KBM-7 (cell line): ENCODE data around the gene CCDC174.
"Not testable (repeated sequence)": the region's sequence is repeated elsewhere in the genome, so short reads cannot be mapped to it uniquely, and the experiment has no call there.

Experiments
- DNase-seq: peaks from one replicate; pipeline ENCODE4 v3.0.0-alpha.2; 2015
- in situ Hi-C: fragments of 300-500 bp; cut with MboI; formaldehyde crosslinking; loops from 2 replicates; pipeline ENCODE4 v1.14.3; 2020; ENCODE audit warnings: low sequenced_read_pairs, low pct_unique_long_range_greater_than_20kb, mixed read lengths

CCDC174 gene

DNA sequence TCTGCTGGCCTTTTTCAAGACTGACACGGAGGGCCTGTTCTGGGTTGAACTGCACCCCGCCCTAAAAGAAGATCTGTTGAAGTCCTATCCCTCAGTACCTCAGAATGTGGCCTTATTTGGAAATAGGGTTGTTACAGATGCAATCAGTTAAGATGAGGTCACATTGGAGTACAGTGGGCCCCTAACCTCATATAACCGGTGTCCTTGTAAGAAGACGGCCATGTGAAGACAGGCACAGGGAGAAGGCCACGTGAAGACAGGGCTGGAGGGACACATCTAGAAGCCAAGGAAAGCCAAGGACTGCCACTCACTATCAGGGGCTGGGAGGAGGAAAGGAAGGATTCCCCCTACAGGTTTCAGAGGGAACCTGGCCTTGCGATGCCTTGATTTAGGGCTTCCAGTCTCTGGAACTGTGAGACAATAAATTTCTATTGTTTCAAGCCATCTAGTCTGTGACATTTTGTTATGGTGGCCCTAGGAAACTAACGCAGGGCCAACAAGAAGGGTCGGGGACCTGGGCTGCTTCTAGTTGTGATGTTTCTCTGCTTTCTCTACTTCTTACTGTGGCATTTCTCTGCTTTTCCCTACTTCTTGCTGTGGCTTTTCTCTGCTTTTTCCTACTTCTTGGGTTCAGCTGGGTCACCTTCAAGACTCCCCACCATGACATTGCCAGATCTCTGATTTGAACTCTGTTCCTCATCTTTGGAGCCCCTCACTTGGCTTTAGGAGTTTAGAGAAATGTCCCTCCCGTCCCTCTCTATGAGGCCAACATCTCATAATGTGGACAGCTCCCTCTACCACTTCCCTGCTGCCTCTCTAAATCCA, 4.8 kb upstream of the CCDC174 start:
- DNase-seq = no peak
- in situ Hi-C loops = no loop called here

DNA sequence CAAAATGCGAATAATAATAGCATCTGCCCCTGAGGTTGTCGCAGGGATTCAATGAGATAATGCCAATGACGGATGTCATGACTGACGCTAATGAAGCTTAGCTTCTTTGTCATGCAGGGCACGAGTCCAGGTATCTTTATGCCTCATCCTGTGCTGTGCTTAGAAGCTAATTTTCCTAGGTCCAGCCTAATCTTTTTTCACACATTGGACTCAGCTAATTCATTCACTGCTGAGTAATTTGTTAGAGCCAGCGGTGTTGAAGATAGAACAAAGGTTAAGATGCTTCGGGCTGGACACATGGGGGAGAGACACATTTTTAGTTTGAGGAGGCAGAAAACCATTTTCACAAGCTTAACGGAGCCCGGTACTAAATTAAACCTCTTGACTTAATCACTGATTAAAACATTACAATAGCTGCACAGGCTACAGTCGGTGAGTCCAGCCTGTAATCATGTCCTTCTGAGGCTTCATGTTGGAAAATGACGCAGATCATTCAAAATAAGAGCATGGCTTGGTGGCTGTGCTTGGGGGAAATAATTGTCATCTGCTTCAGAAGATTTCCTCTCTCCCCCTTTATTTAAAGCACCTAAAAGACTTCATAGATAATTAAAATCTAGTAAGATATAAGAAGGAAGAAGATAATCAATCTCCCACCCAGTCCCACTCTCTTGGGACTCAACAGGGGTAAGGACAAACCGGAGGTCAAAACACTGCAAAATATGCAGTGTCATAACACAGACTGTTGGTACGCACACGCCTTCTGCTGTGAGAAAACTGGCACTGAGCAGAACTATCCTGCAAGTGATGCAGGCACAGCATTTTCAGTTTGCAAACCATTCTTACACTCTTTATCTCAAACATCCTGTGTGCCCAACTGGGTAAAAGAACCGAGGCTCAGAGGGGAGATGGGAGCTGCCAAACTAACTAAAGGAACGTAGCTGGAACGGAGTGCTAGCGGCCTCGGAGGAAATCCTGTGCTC, 3.3 kb upstream of the CCDC174 start:
- in situ Hi-C loops = no loop called here
- DNase-seq = peak; percentile 19

DNA sequence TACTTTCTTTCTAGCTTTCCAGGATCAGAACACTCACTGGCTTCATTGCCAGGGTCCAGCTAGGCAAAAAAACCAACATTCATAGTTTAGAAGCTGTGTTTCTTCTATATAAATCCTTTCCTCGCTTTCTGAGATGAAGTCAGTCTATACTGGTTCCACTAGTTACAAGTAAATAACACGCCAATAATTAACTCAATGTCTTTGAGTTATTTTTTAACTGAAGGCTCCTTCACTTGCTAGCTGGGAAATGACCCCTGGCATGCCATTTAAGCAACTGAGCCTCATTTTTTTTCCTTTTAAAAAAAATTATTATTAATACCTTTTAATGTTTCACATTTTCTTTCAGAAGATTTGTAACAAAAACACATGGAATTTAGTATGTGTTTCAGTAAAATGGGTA, 2.1 kb upstream of the CCDC174 start:
- no peak for DNase-seq
- in situ Hi-C loops = no loop called here

DNA sequence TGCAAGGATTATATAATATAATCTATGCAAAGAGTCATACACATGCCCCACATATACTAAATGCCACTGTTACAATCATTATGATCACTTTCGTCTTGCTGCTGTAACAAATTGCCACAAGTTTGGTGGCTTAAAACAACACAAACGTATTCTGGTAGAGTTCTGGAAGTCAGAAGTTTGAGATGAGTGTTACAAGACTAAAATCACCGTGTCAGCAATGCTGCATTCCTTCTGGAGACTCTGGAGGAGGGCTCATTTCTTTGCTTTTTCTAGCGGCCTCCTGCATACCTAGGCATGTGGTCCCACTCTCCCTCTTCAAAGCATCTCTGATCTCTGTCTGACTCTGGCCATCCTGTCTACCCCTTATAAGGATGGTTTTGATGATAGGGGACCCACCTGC, 1.4 kb upstream of the CCDC174 start:
- no peak for DNase-seq
- in situ Hi-C loops = no loop called here

DNA sequence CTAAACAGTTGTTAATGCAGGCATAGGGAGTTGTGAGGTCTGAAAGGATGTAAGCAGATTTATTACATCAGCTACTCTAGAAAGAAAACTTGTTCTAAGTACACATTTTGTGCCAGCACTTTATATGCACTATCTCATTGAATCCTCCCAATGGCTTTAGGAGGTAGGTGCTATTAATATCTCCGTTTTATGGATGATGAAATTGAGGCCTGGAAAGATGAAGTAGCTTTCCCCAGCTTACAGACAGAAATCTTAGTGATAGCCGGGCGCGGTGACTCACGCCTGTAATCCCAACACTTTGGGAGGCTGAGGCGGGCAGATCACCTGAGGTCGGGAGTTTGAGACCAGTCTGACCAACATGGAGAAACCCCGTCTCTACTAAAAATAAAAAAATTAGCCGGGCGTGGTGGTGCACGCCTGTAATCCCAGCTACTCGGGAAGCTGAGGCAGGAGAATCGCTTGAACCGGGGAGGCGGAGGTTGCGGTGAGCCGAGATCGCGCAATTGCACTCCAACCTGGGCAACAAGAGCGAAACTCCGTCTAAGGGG, 872 bp downstream of the CCDC174 start:
- in situ Hi-C loops, DNase-seq: not testable (repeated sequence)

DNA sequence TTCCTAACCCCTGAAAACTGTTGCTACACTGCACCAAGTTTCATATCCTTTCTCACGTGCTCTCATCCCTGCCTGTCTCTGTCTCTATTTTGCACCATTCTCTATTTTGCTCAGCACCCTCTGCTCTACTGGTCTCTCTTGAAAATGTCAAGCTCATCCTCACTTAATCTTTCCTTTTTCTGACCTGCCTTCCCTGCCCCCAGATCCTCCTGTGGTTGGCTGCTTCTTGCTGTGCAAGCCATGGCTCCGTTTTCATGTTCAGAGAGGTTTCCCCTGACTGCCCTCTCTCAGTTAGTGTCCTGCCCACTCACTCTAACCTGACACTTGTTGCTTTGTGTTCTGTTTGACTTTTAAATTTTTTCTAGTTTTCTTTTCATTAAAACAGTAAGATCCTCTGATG, 6.0 kb downstream of the CCDC174 start:
- in situ Hi-C loops = no loop called here
- DNase-seq = no peak

DNA sequence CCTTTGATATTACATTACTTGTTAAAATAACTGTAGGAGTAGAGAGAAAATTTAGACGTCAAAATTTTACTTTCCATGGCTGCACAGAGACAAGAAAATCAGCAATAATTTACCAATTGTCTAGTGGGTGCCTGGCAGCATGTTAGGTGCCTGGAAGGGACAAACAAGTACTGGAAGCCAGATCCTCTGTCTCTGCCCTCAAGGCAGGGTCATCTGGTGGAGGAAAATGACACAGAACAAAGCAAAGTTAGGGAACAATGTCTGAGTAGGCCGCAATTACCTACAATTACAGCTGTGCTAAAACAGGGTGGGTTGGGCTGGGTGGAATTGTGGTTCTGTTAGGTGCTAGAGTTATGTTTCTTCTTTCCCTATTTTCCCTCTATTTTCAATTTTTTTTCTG, 7.4 kb downstream of the CCDC174 start:
- DNase-seq = no peak
- in situ Hi-C loops = no loop called here

DNA sequence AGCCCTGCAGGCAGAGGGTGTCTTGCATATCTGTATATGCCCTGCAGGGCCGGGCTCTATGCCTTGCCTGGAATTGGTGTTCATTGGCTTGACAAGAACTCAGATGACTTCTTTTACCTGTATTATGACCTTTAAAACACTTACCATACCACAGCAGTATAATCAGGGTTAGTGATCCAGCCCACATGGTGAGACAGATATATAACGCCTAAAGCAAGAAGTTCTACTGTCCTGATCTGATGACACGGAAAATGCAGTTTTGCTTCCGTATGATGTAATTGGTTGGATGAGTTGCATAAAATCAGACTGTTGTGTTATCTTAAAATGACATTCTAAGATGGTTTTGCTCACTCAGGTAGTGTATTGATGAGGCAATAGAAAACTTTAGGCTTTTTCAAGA, 9.4 kb downstream of the CCDC174 start:
- DNase-seq = no peak
- in situ Hi-C loops = loop anchor here (10.0 kb wide), 1 partner anchor 264 kb away; no protein-coding TSS in a partner anchor

DNA sequence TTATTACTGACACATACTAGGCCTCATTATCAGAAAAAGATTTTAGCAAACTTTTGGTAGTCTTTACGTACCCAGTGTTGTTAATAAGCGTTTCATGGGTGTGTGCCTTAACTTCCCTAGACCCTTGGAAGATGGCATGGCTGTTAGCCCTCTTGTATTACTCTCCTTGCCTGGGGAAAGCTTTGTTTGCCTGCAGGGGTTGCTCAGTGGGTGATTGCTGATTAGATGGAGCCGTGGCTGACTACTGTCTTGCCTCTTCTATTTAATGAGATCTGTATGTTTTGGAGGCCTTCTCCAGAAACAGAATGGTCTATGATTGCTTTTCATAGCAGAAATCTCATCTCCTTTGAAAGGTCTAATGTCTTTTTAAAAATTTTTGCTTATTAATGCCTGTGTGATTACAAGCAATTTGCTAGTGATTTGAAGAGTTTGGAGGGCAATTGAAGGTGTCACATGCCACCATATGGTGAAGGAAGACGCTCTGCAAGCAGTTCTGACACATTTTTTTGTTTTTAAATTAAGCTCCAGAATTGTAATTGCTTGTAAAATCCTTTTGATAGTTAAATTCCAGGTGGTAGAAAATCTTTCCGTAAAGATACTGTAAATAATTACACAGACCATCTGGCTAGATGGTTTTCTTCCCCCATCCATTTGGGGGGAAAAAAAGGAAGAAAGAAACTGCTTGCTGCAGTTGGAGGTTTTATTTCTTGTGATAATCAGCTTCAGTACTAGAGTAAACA, 12.0 kb downstream of the CCDC174 start:
- no peak for DNase-seq
- in situ Hi-C loops = loop anchor here (10.0 kb wide), 1 partner anchor 261 kb away; no protein-coding TSS in a partner anchor

DNA sequence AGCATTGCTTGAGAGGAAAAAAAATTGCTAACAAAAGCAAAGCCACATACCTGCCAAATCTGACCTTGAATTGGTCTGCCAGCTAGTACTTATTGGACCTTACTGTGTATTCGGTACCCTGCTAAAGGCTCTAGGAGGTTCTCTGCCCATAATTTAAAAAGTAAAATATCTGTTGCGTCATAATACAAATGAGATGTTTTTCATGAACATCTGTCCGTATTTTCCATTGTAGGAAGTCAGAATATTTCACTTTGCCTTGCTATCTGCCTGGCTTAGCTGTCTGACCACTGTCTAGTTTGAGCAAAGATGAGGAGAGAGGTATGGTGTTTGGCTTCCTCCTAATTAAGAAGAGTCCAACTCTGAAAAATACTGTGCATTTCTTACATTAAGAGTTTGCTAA, 12.6 kb downstream of the CCDC174 start:
- in situ Hi-C loops = loop anchor here (10.0 kb wide), 1 partner anchor 261 kb away; no protein-coding TSS in a partner anchor
- DNase-seq = no peak

DNA sequence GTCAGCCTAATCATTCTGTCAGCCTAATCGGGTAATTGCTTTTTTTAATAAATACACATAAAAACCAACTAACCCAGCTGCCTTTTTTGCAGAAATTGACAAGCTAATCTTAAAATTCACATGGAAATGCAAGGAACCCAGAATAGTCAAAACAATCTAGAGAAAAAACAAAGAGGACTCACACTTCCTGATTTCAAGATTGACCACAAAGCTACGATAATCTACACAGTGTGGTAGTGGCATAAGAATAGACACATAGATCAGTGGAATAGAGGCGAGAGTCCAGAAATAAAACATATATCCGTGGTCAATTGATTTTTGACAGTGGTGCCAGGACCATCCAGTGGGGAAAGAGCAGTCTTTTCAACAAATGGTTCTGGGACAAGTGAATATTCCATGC, 21.0 kb downstream of the CCDC174 start:
- in situ Hi-C loops = no loop called here
- no peak for DNase-seq

DNA sequence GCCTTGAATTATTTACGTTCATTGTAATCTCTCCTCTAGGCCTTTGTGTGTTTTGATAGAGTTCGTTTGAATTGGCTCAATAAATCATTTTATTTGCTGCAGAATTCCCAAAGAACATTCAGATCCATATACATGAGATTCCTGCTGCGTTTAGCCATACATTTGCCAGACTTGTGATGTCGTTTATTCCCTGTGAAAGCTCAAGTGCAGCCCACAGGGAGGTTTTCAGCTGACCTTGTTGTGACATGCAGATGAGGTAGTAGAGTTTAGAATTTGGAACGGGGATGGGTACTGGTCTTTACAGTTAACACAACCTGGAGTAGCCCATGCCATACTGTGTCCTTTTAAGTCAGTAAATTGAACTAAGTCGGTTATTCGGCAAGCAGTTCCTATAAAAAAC, 23.3 kb downstream of the CCDC174 start, which contains the start of gene C3orf20:
TSS of gene C3orf20 (plus strand) at position 301 of the 400 bp plus-strand sequence. CDS start 7,573 bp downstream, outside the sequence.
- DNase-seq = no peak
- in situ Hi-C loops = no loop called here

DNA sequence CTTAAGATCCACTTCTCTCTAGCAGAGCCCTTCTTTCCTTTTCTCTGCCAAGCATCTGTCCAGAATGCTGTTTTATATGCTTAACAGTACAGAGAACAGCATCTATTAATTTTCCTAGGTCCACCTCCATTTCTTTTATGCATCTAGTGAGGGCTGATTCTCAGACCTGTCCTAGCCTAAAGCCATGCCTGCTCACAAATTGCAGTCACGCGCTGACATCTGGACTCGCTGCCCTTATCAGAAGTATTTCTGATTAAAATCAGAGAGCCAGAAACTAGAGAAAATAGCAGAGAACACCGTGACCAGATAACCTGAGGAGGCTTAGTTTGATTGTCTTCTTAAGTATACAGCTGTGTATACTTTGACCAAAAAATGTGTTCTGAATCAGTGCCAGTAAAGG, 25.3 kb downstream of the CCDC174 start:
- DNase-seq = no peak
- in situ Hi-C loops = no loop called here

DNA sequence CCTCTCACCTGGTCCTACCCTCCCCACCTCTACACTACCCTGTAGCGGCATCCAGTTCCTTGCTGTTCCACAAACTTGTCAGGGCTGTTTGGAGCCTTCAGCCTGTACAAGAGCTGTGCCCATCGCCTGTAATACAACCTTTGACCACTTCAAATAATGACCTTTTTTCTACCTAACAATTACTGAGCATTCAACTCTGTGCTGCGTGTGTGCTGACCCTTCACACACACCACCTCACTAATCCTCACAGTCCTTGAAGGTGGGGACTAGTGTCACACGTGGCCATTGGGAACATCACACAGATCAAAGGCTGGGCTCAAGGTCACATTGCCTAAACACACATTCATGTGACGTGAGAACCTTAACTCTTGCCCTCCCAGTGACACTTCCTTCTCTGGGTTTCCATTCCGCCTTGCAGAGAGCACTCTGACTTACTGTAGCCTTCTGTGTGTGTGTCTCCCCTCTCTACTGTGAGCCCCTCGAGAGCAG, 26.5 kb downstream of the CCDC174 start:
- DNase-seq = no peak
- in situ Hi-C loops = no loop called here

DNA sequence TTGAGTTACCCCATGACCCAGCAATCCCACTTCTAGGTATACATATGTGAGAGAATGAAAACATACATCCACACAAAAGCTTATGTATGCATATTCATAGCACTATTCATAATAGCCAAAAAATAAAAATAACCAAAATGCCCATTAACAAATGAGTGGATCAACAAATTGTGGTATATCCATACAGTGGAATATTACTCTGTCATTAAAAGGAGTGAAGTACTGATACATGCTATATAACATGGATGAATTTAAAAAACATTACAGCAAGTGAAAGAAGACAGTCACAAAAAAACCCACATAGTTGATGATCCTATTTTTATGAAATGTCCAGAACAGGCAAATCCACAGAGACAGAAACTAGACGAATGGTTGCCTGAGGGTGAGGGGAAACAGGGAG, 28.6 kb downstream of the CCDC174 start:
- no peak for DNase-seq
- in situ Hi-C loops = no loop called here

DNA sequence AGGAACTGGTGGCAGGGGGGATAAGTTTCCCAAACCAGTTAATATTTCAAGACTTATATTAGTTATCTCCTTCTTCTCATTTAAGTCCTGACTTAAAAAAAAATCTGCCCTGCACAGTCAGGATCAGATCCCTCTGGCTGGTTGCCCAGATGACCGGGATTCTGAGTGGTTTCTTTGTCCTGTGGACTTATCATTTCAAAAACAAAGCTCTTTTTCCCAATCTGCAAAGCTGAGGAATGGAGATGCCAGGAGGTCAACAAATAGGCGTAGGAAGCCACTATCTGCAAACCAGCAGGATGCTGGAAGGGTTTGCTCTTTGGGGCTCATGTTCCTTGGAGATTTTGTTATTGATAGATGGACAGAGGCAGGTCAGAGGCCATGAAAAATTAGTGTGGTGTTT, 29.2 kb downstream of the CCDC174 start:
- no peak for DNase-seq
- in situ Hi-C loops = no loop called here

DNA sequence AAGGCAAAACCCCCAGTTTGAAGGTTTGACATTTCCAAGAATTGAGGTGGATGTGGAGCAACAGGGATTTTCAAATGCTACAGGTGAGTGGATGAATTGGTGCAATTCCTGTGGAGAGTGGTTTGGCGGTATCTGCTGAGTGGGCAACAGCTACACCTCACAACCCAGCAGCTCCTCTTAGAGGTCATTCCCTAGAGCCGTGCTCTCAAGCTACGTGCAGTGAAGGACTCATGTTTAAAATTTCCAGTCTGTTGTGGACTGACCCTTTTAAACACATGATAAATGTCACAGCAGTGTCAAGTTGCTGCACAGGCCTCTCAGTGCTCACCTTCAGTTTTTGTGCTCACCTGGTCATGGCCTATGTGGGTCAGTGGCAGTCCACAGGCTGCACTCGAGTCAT, 32.9 kb downstream of the CCDC174 start:
- DNase-seq = no peak
- in situ Hi-C loops = no loop called here

DNA sequence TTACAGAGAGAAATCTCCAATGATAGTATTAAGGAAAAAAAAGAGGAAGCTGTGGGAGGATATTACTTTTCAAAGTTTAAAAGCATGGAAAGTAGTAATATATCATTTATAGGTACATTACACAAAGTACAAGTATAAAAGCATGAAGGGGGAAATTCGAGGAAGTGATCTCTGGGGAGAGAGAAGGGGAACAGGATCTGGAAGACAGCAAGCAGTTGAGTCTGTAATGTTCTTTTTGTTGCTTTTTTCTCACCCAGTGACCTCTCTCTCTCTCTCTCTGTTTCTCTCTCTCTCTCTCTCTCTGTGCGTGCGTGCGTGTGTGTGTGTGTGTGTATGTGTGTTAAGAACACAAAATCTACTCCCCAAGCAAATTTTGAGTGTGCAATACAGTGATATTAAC, 33.6 kb downstream of the CCDC174 start:
- peak; percentile 55 for DNase-seq
- in situ Hi-C loops = no loop called here

DNA sequence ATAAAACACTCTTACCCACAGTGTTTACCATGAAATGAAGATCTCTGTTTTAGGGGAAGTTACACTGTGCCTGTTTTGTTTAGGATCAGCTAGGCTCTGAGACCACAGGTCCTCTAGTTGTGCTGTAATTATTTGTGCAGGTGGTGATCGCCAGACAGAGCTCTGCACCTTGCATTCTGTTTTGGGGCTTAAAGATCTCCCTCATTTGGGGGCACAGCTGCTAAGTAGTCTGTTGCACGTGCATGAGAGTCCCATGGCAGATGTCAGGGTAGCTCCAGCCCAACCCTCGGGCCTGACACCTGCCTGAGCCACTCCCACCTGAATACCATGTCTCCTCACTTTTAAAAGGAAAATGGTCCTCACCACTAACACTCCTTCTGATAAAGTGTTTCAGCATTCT, 35.8 kb downstream of the CCDC174 start:
- no peak for DNase-seq
- in situ Hi-C loops = no loop called here
